NCI-H748 treated with DMSO at 0.1 percent for 48 hours (cell line): Measurements from ENCODE around the gene CARD16.
"Not testable (repeated sequence)": the region's sequence is repeated elsewhere in the genome, so short reads cannot be mapped to it uniquely, and the experiment has no call there.

ENCODE experiments used
- DNase-seq: peaks from one replicate; lab custom pipeline; 2025; lab: John Stamatoyannopoulos, UW

CARD16 gene

DNA sequence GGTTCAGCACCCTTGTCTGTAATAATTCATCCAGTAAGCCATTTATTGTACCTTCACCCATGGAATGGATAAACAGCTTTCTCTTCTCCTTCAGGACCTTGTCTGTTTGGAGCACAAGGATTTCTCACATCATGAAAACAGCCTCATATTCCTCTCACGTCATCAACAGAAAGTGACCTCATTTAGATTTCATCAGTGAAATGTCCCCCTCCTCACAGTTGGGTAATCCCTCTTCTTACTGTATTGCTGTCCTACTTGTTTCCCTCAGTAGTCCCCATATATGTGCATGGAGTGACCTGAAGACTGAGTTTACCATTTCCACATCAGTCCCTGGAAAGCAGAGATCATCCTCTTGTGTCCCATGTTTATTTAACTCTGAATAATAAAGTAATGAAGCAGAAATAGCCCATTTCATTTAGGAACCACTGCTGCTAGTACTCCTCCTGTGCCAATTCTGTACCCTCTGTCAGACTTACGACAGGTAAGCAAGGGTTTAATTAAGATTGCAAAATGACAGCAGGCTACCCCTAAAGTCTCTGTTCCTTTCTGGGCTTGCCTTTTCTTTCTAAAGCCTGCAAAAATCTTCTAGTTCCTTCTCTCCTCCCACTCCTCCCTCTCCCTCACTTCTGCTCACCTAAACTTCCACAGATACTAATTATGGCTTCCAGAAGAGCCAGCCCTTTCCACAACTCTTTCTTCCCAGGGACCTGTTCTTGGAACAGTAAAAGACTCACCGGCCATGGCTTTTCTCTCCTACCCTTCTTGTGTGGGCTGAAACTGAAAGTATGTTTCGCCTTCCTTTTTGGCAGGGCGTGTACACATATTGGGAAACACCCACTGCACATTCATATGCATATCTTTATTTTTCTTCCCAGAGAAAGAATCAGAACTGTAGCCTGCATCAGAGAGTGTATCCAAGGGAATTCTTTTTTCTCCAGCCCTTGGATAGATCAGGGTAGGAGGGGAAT lies at the start of gene CARD16:
Gene CARD16, minus strand, starts transcription at position 779 of the 968 bp plus-strand sequence. Its CDS starts 38 bp downstream, at position 741.
- DNase-seq, result not testable (repeated sequence)

DNA sequence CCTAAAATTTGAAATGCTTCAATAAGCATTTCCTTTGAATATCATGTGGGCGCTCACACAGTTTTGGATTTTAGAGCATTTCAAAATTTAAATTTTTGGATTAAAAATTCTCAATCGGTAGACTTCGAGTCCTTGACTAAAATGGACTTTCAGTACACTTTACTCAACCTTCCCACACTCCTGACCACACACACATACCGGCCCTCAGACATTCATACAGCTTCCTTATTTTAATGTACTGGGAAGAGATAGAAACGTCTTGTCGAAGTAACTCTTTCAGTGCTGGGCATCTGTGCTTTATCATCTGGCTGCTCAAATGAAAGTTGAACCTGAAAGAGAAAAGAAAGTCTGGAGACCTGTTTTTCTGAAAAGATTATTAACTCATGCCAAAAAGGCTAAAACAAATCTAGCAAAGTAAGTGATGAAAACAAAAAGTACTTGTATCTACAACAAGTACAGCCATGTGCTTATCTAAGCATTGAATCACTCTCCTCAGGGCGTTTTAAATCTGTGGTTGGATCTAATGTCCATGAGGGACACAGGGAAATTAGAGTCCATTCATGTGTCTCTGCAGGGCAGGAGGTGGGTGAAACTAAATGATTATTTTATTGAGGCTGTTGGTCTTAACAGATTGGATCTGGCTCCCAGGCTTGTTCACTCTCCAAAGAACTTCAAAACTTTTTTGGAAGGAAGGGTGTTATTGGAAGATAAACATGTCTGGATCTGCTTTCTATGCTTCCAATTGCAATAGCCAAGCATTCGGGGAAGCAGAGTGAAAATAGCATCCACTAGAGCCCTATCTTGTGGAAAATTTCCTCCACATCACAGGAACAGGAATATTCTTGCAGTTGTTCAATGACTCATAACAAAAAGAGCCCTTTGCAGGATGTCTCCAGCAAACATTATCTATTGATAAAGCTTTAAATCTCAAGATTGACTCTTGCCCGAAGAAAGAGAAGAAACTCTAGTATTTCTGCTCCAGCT lies 47.4 kb upstream of the CARD16 start:
- no peak for DNase-seq

DNA sequence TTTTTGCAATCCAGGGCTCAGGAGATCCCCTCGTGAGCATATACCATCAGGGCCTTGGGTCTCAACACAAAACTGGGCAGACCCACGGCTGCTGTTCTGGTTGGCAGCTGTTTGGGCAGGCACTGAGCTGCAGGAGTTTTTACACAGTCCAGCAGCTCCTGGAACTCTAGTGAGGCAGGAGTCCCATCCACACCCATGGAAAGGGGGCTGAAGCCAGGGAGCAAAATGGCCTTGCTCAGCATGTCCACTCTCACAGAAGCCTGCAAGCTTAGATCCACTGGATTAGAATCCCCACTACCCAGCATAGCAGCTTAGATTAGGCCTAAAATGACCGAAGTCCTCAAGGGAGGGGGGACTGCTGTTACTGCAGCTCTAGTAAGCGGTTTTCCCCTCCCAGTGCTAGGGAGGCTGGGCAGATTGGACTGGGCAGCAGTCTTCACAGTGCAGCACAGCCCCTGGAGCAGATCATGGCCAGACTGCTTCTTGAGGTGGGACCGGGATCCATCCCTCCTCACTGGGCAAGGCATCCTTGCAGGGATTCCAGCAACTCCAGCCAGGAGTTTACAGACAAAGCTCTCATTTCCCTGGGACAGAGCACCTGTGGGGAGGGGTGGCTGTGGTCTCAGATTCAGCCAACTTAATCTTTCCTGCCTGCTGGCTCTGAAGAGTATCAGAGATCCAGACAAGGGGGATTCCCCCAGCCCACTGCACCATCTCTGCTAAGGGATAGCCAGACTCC lies 36.4 kb upstream of the CARD16 start:
- DNase-seq, result no peak

DNA sequence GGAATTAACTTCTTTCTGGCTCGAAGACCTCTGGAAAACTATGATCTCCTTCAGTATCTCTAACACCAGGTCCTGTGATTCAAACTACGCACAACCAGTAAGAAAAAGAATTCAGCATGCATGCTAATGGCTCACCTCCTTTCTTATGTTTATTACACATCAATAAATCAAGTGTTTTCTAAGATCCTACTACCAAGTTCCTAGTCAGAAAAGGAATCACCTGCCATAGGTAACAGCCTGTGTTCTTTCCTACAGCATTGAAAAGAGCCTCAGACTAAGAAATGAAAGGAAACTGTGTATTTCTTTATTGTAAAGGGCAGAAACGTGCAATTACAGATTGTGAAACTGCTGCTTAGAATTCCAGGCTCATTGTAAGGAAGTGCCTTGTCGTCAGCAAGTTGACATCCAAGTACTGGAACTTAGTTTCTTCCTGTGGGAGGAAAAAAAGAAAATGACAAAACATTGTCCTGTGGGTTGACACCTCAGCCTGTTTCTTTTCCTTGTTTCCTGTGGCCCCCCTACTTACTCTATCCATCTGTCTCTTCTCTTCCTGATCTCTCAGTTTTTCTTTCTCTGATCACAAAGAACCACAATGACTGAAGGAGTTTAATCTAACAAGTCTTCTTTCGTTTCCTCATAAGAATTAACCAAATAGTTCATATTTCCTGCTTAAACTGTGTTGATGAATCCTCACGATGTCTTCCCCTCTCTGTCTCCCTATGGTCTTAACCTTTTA lies 35.2 kb upstream of the CARD16 start:
- DNase-seq, result not testable (repeated sequence)

DNA sequence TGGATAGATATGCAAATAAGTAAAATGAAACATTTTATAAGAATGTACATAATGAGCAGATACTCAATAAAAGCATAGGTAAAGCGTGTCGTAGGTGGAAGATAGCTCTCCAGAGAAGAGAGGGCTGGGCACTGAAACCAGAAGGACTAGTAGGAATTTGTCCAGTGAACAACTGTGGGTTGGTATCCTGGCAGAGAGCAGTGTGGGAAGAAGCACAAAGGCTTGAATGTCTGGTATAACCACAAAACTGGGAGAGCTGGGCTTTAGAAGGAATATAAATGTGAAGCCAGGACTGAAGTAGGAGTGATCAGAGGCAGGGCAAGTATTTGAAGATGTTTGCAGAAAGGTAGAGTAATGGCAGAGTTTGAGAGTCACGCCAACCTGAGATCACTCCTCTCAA lies 33.1 kb upstream of the CARD16 start:
- DNase-seq, result no peak

DNA sequence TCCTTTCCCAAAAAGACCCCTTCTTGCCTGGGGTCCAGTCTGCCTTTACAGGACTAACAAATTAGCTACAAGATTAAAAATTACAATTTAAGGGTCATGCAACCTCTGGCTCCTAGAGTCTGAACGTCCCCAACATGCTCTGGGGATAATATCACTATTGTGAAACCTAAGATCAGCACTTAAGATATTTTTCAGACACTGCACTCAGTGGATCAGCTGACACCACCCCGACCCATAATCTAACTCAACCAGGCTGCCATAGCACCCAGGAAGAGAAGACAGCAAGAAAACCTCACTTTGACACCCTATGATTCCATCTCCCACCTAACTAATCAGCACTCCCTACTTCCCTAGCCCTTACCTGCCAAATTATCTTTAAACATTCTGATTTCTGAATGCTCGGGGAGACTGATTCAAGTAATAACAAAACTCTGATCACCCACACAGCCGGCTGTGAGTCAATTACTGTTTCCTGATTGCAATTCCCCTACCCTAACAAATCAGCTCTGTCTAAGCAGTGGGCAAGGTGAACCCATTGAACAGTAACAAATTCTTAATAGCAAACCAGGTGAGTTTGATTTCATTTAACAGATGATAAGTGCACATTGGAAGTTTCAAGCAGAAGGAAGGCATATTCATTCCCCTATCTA lies 32.1 kb upstream of the CARD16 start:
- not testable (repeated sequence) for DNase-seq

DNA sequence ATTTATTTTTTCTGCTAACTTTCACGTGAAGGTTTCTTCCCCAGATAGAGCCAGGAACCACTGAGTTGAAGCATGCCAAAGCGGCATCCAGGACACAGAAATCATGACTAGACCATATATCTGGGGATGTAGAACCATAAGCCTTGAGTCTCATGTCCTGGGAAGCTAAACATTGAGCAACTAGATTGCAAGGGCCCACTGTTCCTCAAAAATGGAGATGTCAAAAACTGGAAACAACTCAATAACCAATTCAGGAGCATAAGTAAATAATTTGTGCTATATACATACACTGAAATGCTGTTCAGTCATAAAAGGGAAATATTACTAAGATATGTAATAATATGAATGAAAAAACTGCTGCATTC lies 29.0 kb upstream of the CARD16 start:
- no peak for DNase-seq

DNA sequence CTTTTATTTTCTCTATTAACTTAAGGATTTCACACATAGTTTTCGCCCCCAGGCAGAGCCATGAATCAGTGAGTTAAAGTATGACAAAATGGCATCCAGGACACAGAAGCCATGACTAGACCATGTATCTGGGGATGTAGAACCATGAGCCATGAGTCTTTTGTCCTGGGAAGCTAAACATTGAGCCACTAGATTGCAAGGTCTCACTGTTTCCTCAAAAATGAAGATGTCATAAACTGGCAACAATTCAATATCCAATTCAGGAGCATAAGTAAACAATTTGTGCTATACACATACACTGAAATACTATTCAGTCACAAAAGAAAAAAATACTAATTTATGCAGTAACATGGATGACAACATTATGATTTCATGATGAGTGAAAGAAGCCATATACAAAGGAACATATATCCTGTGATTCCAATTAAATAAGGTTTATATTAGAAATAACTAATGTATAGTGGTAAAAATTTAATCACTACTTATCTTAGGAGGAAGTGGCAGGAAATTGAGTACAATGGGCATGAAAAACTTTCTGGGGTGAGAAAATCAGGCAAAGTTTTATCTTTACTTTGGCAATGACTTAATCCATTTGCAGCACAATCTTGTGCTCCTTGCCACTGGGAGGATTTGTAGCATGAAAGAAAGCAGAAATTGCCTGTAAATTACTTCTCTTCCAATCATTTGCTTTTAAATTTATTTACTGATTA lies 28.5 kb upstream of the CARD16 start:
- DNase-seq, result no peak

DNA sequence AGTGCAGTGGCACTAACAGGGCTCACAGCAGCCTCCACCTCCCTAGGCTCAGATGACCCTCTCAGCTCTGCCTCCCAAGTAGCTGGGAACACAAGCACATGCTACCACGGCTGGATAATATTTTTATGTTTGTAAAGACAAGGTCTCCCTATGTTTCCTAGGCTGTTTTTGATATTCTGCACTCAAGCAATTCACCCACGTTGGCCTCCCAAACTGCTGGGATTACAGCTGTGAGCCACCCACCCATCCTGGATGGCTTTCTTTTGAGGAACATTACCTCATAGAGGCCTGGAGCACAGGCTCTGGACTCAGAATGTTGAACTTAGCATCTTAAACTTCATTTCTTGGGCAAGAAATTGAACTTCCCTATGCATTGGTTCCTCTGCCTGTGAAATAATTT lies 26.9 kb upstream of the CARD16 start:
- not testable (repeated sequence) for DNase-seq

DNA sequence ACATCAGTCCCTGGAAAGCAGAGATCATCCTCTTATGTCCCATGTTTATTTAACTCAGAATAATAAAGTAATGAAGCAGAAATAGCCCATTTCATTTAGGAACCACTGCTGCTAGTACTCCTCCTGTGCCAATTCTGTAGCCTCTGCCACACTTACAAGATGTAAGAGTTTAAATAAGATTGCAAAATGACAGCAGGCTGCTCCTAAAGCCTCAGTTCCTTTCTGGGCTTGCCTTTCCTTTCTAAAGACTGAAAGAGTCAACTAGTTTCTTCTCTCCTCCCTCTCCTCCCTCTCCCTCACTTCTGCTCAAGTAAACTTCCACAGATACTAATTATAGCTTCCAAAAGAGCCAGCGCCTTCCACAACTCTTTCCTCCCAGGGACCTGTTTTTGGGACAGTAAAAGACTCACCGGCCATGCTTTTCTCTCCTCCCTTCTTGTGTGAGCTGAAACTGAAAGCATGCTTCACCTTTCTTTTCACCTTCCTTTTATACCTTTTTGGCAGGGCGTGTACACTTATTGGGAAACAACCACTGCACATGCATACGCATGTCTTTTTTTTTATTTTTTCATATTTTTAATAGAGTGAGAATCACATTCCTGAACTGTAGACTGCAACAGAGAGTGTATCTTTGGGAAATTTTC lies 26.1 kb upstream of the CARD16 start:
- no peak for DNase-seq

DNA sequence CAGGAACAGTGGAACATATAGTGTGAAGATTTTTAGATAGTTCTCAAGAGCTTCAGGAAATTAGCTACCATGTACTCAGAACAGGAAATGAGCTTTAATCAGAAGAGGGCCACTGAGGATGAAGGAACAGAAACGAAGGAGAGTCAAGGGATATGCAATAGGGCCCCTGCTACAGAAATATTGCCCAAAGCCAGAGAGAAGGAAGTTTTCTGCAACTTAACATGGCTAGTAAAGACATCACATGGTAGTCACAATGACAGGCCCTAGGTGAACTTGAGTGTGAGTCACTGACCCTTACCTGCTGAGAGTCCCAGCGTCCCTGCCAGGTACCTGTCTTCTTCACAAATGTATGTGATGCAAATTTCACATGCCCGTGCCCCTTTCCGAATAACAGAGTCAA lies 25.2 kb upstream of the CARD16 start:
- DNase-seq, result no peak

DNA sequence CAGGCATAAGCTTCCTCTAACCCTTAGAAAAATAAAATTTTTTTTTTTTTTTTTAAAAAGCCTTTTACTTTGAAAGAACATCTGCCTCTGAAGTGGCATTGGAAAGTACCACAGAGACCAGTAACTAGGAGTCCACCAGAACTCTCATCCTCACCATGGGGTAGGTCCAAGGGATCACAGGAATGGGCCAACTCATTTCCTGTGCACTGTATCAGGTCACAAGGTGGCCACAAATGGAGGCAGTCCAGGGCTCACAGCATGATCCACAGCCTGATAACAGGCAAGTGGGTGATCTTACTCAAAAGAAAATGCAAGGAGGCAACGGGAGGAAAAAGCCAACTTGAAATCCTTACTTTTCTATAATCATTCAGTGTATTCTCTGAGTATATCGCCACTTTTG lies 24.6 kb upstream of the CARD16 start:
- not testable (repeated sequence) for DNase-seq

DNA sequence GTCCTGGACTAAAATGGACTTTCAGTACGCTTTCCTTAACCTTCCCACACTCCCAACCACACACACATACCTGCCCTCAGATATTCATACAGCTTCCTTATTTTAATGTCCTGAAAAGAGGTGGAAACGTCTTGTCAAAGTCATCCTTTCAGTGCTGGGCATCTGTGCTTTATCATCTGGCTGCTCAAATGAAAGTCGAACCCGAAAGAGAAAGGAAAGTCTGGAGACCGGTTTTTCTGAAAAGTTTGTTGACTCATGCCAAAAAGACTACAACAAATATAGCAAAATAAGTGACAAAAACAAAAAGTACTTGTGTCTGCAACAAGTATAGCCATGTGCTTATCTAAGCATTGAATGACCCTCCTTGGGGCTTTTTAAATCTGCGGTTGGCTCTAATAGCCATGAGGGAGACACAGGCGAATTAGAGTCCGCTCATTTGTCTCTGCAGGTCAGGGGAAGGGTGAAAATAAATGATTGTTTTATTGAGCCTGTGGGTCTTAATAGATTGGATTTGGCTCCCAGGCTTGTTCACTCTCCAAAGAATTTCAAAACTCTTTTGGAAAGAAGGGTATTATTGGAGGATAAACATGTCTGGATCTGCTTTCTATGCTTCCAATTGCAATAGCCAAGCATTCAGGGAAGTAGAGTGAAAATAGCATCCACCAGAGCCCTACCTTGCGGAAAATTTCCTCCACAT lies 18.3 kb upstream of the CARD16 start:
- DNase-seq, result not testable (repeated sequence)

DNA sequence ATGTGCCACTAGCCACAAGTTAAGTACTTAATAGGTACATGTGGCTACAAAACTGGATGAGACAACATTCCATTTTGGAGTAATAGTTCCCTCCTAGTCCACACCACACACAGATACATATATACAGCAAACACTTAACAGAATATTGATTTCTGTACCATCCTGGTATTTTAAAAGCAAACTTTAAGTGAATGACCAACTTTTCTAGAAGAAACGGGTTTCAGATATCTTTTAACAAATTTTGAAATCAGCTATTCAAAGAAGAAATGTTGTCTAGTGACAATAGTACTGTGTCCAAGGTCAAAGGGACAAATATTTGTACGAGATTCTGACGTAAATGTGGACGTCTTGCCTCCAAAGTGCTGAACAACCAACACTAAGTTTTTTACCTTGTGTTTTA lies 12.3 kb upstream of the CARD16 start:
- no peak for DNase-seq

DNA sequence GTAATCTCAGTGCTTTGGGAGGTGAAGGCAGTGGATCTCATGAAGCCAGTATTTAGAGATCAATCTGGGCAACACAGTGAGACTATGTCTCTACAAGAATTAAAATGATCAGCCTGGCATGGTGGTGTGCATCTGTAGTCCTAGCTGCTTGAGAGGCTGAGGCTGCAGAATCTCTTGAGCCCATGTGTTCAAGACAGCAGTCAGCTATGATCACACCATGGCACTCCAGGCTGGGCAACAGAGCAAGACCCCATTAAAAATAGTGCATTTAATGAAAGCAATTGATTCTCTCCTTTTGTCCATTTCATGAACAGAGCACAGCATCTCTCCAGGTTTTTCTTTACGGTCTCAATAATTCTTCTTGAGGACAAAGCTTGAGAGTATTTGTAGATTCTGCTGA lies 11.3 kb upstream of the CARD16 start:
- DNase-seq, result no peak

DNA sequence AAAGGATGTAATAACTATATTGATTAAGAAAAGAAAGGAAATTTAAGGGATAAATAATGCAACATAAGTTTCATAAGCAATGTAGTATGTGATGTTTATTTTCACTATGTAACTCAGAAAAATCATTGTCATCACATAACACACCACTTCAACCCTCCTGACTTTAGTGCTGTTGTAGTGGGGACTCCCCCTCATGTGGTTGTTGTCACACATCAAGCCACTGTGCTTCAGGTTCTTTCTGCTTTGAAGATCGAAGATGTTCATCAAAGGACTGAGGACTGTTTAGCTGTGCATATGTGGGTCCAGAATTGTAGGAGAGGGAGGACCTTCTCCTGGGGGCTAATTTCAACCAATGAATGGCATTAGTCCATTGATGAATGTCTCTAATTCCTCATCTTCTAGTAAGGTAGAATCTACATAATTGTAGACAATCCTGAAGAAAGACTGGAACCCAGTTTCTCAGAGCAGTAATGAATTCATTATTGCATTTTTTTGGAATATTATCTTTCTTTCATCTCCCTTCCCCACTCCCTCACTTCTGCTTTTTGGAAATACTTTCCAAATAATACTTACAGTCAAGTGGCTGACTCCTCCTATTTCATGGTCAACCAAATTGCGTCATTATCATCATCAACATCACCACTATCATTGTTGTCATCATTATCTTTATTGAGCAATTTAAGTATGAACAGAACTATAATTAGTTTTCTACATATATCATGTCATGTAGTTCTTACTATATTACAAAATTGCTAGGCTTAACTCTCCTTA lies 9.8 kb upstream of the CARD16 start:
- no peak for DNase-seq

DNA sequence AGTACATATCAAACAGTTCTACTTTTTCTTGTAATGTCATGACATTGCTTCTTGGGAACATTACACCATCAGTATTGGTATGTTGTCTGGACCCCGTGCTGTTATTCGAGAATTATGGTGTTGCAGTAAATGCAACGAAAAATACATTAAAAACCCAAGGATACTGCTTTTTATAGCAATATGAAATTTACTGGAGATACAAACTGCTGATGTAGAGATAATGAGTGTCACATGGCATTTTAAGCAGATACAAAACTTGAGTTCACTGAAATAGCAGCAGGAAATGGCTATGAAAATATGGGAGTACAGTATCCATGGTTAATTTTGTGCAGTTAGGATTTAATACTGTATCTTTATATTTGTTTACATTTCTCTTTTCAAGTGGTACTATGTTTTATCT lies 7.4 kb upstream of the CARD16 start:
- DNase-seq, result no peak

DNA sequence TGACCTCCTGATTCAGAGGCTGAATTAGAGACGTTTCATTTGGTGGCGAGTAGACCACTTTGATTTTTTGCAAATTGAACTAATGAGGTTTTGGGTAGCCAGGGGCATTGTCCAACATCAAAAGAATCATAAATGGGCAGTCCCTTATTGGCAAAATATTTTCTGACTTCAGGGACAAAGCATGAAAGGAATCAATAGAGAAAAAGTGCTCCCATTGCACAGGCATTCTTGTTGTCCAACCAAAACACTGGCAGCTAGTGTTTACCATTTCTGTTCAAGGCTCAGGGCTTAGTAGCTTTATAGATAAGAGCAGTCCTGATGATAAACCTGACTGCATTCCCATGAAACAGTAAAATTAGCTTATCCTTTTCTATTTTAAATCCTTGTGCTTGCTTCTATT lies 6.4 kb upstream of the CARD16 start:
- DNase-seq, result no peak
